D721Med (cell line): ENCODE measurements around the gene UBR4.

Source experiments
- DNase-seq: peaks from one replicate; pipeline ENCODE4 v3.0.0; 2011; ENCODE audit warnings: low spot score; ENCODE audit not compliant: insufficient read length
- FAIRE-seq: peaks from 2 replicates; lab custom pipeline; 2011; peaks lifted over from hg19 to GRCh38; lab: Jason Lieb, UNC
- TF ChIP-seq, protein P1 (sequence below): IDR thresholded peaks from 2 replicates; pipeline ENCODE4 v1.5.1; 2012; ENCODE audit warnings: mild to moderate bottlenecking, control low read depth; ENCODE audit not compliant: insufficient read depth; ENCODE audit errors: missing control alignments

The UBR4 gene

GRCh38 chr1:19205845-19206244 is 4.2 kb downstream of the UBR4 start:
- TF ChIP-seq, protein P1, sequence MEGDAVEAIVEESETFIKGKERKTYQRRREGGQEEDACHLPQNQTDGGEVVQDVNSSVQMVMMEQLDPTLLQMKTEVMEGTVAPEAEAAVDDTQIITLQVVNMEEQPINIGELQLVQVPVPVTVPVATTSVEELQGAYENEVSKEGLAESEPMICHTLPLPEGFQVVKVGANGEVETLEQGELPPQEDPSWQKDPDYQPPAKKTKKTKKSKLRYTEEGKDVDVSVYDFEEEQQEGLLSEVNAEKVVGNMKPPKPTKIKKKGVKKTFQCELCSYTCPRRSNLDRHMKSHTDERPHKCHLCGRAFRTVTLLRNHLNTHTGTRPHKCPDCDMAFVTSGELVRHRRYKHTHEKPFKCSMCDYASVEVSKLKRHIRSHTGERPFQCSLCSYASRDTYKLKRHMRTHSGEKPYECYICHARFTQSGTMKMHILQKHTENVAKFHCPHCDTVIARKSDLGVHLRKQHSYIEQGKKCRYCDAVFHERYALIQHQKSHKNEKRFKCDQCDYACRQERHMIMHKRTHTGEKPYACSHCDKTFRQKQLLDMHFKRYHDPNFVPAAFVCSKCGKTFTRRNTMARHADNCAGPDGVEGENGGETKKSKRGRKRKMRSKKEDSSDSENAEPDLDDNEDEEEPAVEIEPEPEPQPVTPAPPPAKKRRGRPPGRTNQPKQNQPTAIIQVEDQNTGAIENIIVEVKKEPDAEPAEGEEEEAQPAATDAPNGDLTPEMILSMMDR: no peak
- DNase-seq: no peak
- FAIRE-seq: no peak

DNA sequence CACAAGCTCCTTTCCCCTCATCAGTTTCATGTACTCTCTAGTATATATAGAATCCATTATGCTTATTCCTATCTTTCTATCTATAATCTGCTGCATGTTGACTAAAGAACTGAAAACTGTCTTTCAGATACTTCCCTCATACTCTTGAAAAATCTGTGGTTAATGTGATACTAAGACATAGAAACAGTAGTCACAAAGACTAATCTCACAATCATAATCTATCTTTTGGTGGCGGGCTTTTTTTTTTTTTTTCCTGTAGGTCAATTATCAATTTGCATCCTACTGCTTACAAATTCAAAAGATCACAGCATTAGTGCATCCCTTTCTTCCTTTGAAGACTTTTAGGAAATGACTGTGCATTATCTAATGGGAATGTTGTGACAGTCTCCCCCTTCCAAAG is 4.7 kb downstream of the UBR4 start:
- FAIRE-seq (no peak), DNase-seq (no peak)
- TF ChIP-seq, protein P1: no peak

- TF ChIP-seq, protein P1: no peak
- FAIRE-seq (no peak), DNase-seq (no peak)
Measured at GRCh38 chr1:19204446-19205266, 5.4 kb downstream of the UBR4 start.

DNA sequence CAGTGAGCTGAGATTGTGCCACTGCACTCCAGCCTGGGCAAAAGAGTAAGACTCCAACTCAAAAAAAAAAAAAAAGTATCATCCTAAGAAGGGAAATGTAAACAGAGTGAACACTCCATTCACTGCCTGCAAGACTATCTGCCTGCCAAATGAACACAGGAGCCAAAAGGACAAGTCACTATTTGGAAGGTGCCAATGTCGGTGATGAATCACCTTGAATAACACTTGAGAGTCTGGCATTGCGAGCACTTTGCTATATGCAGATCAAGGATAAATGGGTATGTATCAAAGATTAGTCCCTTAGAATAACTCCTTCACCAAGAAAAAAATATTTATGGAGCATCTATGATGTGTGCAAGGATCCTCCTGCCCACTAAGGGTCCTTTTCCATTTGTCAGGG is 6.6 kb downstream of the UBR4 start:
- TF ChIP-seq, protein P1: no peak
- no peak for FAIRE-seq
- no peak for DNase-seq

DNA sequence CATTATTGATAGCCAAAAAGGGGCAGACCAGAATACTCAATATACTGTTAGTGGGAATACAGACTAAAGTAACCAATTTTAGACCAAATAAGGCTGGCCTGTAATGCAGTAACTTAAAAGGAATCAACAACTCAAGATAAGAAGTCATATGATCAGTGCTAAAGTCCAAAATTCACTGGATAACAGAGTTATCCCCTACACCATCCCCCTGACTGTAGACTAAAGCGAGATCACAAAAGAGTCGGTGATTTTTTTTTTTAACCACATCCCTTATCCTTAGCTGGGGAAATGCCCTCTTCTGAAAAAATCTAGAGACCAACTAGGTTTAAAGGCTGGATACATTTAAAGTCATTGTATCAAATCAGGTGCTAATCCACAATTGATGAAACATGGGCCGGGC is 7.7 kb downstream of the UBR4 start:
- TF ChIP-seq, protein P1: no peak
- FAIRE-seq: no peak
- no peak for DNase-seq

GRCh38 chr1:19199969-19200604 is 10.0 kb downstream of the UBR4 start:
- FAIRE-seq (no peak), DNase-seq (no peak)
- TF ChIP-seq, protein P1: no peak
